ENCODE data around the gene SLC6A6. TPM values are rescaled to one million over a fixed set of nuclear protein-coding genes. Genes with fewer than 3 reads are reported as not detected.

Gene SLC6A6
- total RNA-seq, 1 donor from 2014 or later = 3.8 TPM

GRCh38 chr3:14438262-14438661 is 35.9 kb downstream of the SLC6A6 start:
- no peak for TF ChIP-seq CTCF (IDR thresholded peaks at IDR 0.05; ENCODE audit: insufficient read depth, low read length, poor library complexity, severe bottlenecking)
- H3K4me3 ChIP-seq (ENCODE audit: low read depth, low read length) = no peak overlapping the region

GRCh38 chr3:14438929-14439328 is 36.5 kb downstream of the SLC6A6 start:
- DNase-seq (ENCODE audit: low read depth) = no peak
- no peak for TF ChIP-seq CTCF (IDR thresholded peaks at IDR 0.05; ENCODE audit: insufficient read depth, low read length, poor library complexity, severe bottlenecking)
- peaks cover 1% of the 10 kb centered on the region for H3K36me3 ChIP-seq (ENCODE audit: control insufficient read depth, insufficient read depth, low read length)
- no peak overlapping the region for H3K4me3 ChIP-seq (ENCODE audit: low read depth, low read length)
- H3K27me3 ChIP-seq (ENCODE audit: control insufficient read depth, insufficient read depth, low read length) = no peaks in the 10 kb centered on the region

More at GRCh38 chr3:14438262-14438661, 35.9 kb downstream of the SLC6A6 start:
- Histone ChIP-seq H3K36me3 (ENCODE audit: control insufficient read depth, insufficient read depth, low read length) (peaks cover 1% of the 10 kb centered on the region), H3K27me3 (ENCODE audit: control insufficient read depth, insufficient read depth, low read length) (no peaks in the 10 kb centered on the region)
- DNase-seq (ENCODE audit: low read depth) = no peak

- H3K27me3 ChIP-seq (ENCODE audit: control insufficient read depth, insufficient read depth, low read length) = no peaks in the 10 kb centered on the region
- H3K36me3 ChIP-seq (ENCODE audit: control insufficient read depth, insufficient read depth, low read length) = peaks cover 1% of the 10 kb centered on the region
- H3K4me3 ChIP-seq (ENCODE audit: low read depth, low read length) = no peak overlapping the region
- no peak for TF ChIP-seq CTCF (IDR thresholded peaks at IDR 0.05; ENCODE audit: insufficient read depth, low read length, poor library complexity, severe bottlenecking)
- DNase-seq (ENCODE audit: low read depth) = no peak
Measured at GRCh38 chr3:14439501-14440167, 37.2 kb downstream of the SLC6A6 start.

DNA sequence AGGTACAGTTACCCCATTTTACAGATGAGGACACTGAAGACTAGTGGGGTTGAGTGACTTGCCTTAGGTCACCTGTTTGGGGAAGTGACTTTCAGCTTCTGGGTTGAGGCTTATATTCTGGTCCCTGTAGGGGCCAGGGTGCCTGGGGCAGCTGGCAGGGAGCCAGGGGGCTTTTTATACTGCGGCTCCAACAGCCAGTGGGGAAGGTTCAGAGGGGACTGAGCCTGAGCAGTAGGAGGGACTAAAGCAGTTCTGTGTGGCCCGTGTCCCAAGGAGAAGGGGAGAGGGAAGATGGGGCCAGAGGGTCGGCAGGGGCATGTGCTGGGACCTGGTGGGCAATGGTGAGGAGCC is 37.7 kb downstream of the SLC6A6 start:
- no peak for TF ChIP-seq CTCF (IDR thresholded peaks at IDR 0.05; ENCODE audit: insufficient read depth, low read length, poor library complexity, severe bottlenecking)
- no peak overlapping the region for H3K4me3 ChIP-seq (ENCODE audit: low read depth, low read length)
- DNase-seq (ENCODE audit: low read depth) = no peak
- no peaks in the 10 kb centered on the region for H3K27me3 ChIP-seq (ENCODE audit: control insufficient read depth, insufficient read depth, low read length)
- peaks cover 1% of the 10 kb centered on the region for H3K36me3 ChIP-seq (ENCODE audit: control insufficient read depth, insufficient read depth, low read length)

GRCh38 chr3:14440531-14441239 is 38.3 kb downstream of the SLC6A6 start:
- peak; percentile 56 for DNase-seq (ENCODE audit: low read depth)
- no peak for TF ChIP-seq CTCF (IDR thresholded peaks at IDR 0.05; ENCODE audit: insufficient read depth, low read length, poor library complexity, severe bottlenecking)
- Histone ChIP-seq H3K4me3 (ENCODE audit: low read depth, low read length) (no peak overlapping the region), H3K36me3 (ENCODE audit: control insufficient read depth, insufficient read depth, low read length) (peaks cover 1% of the 10 kb centered on the region), H3K27me3 (ENCODE audit: control insufficient read depth, insufficient read depth, low read length) (no peaks in the 10 kb centered on the region)
